AG10803 (cell line): ENCODE results near the gene DOCK11.

Experiments
- DNase-seq: peaks from one replicate; pipeline ENCODE4 v3.0.0; 2010; ENCODE audit warnings: low read depth
- H3K4me3 ChIP-seq: 2 replicates; pipeline ENCODE4 v1.5.1; 2011; ENCODE audit warnings: mild to moderate bottlenecking, low read length, control low read depth
- TF ChIP-seq, protein P1 (sequence below): conservative IDR thresholded peaks from 2 replicates; pipeline ENCODE4 v1.5.1; 2011; ENCODE audit warnings: mild to moderate bottlenecking, low read length, control low read depth, inconsistent platforms

Gene DOCK11

DNA sequence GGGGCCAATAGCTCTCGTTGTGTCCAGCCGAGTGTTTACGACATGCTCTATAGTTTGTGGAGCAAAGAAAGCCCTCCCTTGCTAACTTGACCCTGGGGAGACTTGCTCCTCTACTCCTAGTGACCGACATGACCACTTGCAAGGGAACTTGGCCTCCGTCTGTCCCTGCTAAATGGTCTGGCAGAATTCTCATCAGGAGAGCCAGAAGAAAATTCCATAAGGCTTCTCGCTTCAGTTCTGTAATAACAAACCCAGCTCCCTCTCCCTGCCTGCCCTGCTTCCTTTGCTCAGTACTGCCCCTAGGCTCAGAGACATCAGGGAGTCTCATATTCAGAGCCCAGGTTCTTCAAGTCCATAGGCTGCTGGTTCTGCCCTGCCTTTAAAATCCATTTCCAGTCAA is 13.0 kb downstream of the DOCK11 start:
- TF ChIP-seq, protein P1, sequence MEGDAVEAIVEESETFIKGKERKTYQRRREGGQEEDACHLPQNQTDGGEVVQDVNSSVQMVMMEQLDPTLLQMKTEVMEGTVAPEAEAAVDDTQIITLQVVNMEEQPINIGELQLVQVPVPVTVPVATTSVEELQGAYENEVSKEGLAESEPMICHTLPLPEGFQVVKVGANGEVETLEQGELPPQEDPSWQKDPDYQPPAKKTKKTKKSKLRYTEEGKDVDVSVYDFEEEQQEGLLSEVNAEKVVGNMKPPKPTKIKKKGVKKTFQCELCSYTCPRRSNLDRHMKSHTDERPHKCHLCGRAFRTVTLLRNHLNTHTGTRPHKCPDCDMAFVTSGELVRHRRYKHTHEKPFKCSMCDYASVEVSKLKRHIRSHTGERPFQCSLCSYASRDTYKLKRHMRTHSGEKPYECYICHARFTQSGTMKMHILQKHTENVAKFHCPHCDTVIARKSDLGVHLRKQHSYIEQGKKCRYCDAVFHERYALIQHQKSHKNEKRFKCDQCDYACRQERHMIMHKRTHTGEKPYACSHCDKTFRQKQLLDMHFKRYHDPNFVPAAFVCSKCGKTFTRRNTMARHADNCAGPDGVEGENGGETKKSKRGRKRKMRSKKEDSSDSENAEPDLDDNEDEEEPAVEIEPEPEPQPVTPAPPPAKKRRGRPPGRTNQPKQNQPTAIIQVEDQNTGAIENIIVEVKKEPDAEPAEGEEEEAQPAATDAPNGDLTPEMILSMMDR: no peak
- no peak overlapping the region for H3K4me3 ChIP-seq
- DNase-seq: no peak

DNA sequence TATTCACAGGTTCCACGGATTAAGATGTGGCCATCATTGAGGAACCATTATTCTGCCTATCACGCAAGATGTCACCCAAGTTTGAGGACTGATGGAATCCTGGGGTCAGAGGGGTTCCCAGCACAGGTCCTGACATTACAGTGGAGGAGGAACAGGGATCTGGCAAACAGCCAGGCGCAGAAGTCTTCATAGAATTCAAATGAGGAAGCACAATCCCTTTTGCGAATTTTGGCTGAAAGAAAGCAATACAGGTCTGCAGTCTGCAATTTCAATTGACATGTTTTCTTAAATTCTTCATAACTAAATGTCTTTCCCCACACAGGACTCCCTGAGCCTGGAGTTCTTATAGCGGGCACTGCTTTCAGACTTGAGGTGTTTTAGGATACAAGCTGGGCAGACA is 14.5 kb downstream of the DOCK11 start:
- TF ChIP-seq, protein P1: no peak
- DNase-seq: no peak
- no peak overlapping the region for H3K4me3 ChIP-seq

DNA sequence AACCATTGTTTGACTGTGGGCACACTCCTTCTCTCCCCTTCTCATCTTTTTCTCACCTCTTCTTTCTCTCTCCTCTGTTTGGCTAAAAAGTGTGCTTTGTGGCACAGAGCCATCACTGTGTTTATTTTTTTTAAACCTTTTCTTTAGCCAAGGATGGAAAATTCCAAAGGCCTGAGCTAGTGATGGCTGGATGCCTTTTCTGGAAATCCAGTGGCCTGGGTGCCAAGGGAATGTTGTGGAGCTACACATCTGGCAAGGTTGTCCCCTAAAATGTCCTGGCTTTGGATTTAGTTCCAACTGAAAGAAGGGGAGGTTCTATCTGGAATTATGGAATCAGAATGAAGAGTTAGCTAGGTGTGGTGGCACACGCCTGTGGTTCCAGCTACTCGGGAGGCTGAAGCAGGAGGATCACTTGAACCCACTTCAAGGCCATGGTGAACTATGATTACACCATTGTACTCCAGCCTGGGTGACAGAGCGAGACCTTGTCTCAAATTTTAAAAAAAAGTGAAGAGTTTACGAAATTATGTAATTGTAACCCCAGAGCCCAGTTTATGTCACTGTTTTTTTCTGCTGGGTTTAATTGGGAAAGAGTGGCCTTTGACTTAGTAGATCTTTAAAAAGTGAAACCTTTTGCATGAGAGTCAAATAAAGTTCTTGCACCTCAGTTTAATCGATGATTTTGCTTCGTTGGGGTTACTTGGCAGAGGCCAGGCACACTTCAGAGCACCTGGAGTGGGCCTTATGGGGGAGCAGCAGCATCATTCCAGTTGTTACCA is 17.7 kb downstream of the DOCK11 start:
- no peak overlapping the region for H3K4me3 ChIP-seq
- peak; percentile 42 for DNase-seq
- TF ChIP-seq, protein P1: no peak

DNA sequence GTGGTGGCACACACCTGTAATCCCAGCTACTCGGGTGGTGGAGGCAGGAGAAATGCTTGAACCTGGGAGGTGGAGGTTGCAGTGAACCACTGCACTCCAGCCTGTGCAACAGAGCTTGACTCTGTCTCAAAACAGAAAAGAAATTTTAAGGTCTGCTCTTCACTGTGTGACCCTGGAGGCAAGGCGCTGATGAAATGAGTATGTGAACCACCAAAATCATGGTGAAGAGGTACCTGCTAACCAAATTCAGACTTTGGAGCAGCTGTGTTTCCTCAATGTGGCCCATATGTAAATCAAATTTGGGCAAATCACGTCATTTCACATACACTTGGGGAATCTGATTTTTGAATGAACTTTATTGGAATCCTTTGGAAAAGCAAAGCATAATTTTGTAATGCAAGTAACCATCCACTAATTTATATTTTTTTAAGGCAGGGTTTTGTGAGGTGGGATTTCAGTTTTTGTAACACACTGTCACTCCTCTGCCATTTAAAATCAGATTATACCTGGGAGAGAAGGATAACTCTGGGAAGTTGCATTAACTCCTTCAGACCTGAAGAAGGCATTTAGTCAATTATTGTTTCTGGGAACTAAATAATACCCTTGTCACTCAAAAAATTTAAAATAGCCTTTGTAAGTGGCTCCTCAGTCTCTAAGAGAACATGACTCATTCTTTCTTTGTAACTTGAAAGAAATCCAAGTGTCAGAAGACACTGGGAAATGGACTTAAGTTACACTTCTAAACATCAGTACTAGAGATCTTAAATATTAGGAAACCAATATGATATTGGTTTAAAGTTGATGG is 24.0 kb downstream of the DOCK11 start:
- TF ChIP-seq, protein P1: no peak
- DNase-seq: peak; percentile 60
- no peak overlapping the region for H3K4me3 ChIP-seq

DNA sequence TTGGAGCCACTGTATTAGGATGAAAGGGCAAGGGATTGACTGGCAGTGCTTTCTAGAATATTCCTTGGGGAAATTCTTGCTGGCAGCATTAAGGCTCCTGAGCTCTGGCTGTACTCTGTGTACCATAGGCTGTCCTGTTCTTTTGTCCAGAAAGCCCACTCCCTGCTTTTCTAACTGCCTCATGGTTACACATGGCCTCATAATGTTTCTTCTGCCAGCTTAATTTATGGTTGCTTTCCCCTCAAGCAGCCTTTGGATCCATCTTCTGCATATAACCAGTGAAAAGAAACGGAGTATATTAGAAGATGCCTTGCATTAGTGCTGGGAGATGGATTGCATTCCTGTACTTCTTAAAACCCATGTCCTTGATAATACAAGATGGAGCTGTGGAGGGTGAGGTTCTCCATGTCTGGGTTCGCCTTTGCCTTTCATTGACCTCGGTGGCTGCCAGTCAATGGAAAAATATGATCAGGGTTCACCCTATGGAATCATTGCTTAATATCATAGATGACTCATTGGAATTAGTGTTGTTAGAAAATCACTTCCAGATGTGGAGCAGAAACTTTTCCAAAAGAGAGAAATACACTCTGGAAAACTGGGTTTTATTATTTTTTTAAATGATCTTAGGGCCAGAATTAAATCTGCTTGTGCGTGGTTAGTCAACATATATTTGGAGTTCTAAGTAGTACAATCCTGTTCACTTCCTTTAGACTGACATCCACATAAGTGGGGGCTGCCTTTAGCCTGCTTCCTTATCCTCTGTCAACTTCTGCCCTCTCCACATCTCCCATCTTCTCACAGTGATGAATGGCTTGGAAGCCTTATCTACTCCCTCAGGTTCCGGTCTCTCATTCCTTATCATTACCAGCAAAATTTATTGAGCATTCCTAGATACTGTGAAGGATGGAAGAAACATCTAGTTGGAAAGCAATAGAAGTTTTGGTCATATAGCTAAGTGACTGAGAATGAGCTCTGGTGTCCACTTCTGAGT is 24.9 kb downstream of the DOCK11 start:
- no peak overlapping the region for H3K4me3 ChIP-seq
- DNase-seq: peak; percentile 75
- TF ChIP-seq, protein P1: no peak

DNA sequence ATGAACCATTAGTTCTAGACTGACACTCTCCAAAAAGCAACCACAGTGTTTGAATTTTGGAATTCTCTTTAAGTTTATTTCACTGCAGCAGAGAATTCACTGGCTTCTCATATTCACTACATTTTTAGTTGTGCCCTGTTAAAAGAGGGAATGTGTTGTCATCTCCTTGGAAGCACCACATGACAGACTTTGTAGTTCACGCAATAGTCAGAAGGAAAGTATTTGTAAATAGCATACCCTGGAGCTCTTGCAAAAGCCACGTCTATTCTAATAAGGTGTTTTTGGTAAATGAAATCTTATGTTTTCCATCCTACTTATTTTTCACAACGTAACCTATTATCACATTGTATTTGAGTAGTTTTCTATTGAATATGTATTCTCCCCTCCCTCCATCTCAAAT is 25.8 kb downstream of the DOCK11 start:
- H3K4me3 ChIP-seq: no peak overlapping the region
- TF ChIP-seq, protein P1: no peak
- peak; percentile 81 for DNase-seq
